HS-5 (cell line): ENCODE results near the gene CACNG8.

Experiments
- DNase-seq: peaks from one replicate; pipeline ENCODE4 v3.0.0-alpha.2; 2012; ENCODE audit warnings: low read depth

The CACNG8 gene

GRCh38 chr19:53992815-53993214, 30.1 kb downstream of the CACNG8 start:
- DNase-seq: no peak

DNA sequence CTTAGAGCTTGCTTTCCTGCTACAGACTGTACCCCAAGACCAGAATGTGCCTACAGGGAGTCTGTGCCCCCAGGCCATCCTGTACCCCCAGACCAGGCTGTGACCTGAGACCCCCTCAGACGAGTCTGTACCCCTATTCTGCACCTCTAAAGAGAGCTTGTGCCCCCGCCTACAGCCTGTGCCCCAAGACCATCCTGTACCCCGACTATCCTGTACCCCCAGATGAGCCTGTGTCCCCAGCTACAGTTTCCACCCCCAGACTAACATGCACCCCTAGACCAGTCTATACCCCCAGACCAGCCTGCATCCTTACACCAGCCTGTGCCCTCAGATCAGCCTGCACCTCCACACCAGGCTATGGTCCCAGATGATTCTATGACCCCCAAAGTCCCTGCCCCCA, 30.7 kb downstream of the CACNG8 start:
- DNase-seq: no peak

- no peak for DNase-seq
Measured at GRCh38 chr19:53994811-53995210, 32.1 kb downstream of the CACNG8 start.

DNA sequence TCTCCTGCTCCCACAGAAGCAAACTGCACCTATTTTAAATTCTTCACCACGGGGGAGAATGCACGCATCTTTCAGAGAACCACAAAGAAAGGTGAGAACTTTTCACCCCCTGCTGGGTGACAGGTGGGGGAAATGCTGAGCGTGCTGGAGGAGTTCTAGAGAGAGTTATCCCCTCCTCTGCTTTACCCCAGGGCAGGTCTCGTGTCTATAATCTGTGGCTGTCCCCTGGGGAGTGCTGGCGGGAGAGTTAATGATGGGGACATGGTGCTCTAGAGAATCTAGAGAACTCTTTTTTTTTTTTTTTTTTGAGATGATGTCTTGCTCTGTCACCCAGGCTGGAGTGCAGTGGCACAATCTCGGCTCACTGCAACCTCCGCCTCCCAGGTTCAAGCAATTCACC, 35.5 kb downstream of the CACNG8 start:
- no peak for DNase-seq

DNA sequence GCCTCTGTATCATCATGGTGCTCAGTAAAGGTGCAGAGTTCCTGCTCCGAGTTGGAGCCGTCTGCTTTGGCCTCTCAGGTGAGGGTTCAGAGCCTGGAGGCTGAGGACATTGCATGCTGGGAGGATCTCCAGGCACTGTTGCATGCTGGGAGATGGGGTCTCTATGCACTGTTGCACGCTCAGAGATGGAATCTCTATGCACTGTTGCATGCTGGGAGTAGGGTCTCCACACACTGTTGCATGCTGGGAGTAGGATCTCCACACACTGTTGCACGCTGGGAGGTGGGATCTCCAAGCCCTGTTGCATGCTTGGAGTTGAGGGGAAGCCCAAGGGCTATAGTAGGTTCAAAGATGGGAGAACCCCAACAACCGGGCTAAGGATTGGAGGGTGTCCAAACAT, 37.0 kb downstream of the CACNG8 start:
- DNase-seq: no peak

DNA sequence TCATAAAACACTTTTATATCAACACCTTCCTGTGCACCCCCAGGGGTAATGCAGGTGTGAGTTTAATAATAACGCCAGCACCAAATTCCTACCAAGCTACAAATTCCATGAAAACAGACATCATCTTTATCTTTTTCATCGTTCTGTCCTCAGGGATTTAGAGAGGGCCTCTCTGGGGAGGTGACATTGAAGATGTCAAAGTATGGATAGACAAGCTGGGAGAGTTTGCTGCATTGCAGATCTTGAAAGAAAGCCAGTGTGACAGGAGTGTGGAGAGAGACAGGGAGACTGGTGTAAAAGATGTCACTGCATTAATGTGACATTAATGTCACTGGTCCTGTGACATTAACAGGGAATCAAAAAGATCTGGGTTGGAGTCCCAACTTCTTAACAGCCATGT, 38.8 kb downstream of the CACNG8 start:
- no peak for DNase-seq

- DNase-seq: no peak
Measured at GRCh38 chr19:54002495-54003315, 40.0 kb downstream of the CACNG8 start.

GRCh38 chr19:54009440-54009839, 46.7 kb downstream of the CACNG8 start:
- no peak for DNase-seq

DNA sequence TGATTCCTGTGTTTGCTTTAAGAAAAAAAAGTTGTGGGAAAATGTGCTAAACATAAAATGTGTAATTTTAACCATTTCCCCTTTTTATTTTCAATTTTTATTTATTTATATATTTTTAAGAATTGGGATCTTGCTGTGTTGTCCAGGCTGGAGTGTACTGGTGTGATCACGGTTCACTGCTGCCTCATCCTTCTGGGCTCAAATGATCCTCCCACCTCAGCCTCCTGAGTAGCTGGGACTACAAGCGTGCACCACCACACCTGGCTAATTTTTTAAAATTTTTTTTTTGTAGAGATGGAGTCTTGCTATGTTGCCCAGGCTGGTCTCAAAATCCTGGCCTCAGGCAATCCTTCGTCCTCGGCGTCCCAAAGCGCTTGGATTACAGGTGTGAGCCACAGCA, 47.7 kb downstream of the CACNG8 start:
- no peak for DNase-seq

DNA sequence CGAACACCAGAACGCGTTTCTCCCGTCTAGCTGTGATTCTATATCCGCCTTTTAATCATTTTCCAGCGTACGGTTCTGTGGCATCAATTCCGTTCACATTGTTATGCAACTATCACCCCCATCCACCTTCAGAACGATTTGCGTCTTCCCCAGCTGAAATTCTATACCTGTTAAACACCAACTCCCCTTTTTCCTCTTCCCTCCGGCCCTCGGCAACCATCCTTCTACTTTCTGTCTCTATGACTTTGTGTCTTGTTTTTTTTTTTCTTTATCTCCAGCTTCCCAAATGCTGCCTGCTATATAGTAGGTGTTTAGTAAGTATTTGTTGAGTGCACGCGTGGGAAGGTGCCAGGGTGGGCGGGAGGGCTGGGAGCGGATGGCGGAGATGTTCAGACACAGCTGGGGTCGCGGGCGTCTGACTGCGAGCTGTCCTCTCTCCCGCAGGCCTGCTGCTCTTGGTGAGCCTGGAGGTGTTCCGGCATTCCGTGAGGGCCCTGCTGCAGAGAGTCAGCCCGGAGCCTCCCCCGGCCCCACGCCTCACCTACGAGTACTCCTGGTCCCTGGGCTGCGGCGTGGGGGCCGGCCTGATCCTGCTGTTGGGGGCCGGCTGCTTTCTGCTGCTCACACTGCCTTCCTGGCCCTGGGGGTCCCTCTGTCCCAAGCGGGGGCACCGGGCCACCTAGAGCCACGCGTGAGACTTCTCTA, 48.9 kb downstream of the CACNG8 start:
- DNase-seq: no peak

DNA sequence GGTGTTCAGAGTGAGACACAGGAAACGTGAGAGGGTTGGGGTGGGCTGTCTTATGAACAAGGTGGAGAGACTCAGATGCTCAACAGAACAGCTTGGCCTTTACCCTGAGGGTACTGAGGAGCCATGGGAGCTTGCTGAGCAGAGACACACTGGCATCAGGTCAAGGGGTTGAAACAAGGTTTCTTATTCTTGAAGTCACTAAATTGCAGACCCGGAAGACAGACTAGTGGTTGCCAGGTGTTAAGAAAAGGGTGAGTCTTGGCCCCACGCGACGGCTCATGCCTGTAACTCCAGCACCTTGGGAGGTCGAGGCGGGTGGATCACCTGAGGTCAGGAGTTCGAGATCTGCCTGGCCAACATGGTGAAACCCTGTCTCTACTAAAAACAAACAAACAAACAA, 51.1 kb downstream of the CACNG8 start:
- no peak for DNase-seq

GRCh38 chr19:54014920-54015560, 52.3 kb downstream of the CACNG8 start:
- DNase-seq: no peak

DNA sequence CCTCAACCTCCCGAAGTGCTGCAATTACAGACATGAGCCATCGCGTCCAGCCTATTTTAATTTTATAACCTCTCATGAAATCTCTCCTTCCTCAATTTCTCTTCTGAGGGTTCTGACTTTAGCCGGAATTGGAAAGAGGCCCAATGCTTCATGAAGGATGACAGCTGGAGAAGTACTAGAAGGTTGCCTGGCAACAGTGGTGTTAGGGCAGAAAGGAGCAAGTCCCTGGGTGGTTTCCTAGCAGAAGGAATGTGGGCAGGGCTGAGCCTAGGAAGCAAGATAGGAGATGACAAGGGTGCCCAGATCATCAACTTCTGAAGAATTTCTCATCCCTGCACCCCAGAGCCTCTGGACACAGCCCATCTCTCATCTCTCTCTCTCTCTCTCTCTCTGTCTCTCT, 54.5 kb downstream of the CACNG8 start:
- no peak for DNase-seq

DNA sequence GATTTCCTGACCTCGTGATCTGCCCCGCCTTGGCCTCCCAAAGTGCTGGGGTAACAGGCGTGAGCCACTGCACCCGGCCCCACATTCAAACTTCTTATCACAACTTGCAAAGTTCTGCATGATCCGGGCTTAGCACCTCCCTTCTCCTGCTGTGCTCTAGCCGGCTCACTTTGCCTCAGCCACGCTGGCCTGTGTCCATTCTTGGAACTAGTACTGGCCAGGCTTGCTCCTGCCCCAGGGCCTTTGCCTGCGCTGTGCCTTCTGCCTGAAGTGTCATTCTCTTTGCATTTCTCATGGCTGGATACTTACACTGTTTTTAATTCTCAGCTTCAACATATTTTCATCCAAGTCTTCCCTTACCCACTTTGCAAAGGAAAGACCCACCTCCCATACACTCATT, 58.6 kb downstream of the CACNG8 start:
- no peak for DNase-seq

DNA sequence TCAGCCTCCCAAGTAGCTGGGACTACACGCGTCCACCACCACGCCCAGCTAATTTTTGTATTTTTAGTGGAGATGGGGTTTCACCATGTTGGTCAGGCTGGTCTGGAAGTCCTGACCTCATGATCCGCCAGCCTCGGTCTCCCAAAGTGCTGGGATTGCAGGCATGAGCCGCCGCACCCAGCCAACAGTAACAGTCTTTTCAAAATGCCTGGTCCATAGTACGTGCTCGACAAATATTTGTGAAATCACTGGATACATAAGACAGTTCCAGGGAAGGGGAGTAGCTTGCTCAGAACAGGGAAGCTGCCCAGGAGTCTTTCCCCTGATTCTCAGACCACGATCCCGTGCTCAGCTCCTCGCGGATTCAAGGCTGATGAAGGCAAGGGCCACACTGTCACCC, 59.2 kb downstream of the CACNG8 start:
- no peak for DNase-seq

GRCh38 chr19:54023191-54023590, 60.5 kb downstream of the CACNG8 start:
- DNase-seq: no peak

GRCh38 chr19:54024660-54025059, 61.9 kb downstream of the CACNG8 start:
- DNase-seq: no peak

- no peak for DNase-seq
Measured at GRCh38 chr19:54026656-54027055, 63.9 kb downstream of the CACNG8 start.

- DNase-seq: no peak
Measured at GRCh38 chr19:54029301-54029700, 66.6 kb downstream of the CACNG8 start.

DNA sequence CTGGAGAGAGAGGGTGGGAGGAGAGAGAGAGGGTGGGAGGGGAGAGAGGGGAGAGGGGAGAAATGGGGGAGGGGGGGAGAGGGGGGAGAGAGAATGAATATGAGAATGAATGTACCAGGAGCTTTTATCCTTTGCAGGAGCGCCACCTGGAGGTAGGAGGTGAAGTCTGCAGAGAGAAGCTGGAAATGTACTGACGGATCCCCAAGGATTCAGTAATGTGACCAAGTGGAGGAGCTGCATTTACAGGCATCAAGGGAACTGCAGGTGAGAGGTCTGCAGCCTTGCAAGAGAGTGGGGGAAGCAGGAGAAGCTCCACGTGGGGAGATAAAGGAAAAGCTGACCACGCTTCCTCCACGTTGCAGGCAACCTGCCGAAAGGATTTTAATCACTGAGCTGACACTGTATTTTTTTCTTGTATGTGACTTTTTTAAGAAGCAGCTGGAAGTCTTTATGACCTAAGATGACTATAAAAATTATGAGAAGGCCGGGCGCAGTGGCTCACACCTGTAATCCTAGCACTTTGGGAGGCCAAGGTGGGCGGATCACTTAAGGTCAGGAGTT, 67.3 kb downstream of the CACNG8 start:
- no peak for DNase-seq

DNA sequence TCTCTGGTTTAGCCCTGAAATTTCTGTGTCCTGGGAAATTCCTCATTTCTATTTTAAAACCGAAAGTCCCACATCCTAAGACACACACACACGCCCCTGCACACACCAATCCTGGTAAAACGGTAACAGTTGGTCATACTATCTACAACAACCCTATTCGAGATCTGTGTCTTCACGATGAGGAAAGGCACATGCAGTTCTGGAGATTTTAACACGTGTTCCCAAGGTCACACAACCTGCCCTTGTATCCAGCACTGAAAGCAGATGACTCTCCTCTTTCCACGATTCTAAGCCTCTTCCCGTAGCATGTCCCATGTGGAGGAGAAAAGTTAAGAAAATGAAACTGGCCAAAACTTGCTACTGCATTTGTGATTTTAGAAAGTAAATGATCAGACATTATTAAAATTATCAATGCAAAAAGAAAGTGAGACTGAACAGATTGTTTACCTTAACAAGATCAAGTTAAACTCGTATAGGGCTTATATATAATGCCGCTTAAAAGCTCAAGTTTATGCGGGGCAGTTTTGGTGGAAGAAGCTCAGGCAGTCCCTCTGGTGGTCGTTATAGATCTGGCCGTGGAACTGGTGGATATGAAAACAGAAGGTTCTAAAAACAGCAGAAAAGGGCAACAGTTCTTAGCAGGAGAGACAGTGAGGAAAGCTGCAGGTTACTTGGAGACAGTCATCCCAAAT, 68.3 kb downstream of the CACNG8 start:
- no peak for DNase-seq
